H1 (cell line): ENCODE measurements around the gene TGFBR1. TPM values are rescaled to one million over a fixed set of nuclear protein-coding genes. Genes with fewer than 3 reads are reported as not detected.

ENCODE experiments used
- CTCF ChIA-PET: fragments of 300-600 bp; sonication (Branson Sonifier 250); formaldehyde crosslinking; loops from one replicate; lab custom pipeline; 2021; ENCODE audit not compliant: partially characterized antibody; lab: Charles Lee
- POLR2A ChIA-PET: fragments of 300-600 bp; sonication (Branson Sonifier 250); formaldehyde crosslinking; loops from one replicate; lab custom pipeline; 2021; ENCODE audit warnings: inconsistent platforms; ENCODE audit not compliant: partially characterized antibody; lab: Charles Lee
- DNase-seq, 2 experiments: peaks; one replicate each; pipeline versions ENCODE4 v3.0.0 to v3.0.0-alpha.2; 2010 to 2022; ENCODE audit warnings: low spot score in 2 of 2, low read depth in 1 of 2, mixed read lengths in 1 of 2
- FAIRE-seq: peaks from 2 replicates; lab custom pipeline; 2011; peaks lifted over from hg19 to GRCh38; lab: Jason Lieb, UNC
- H2AFZ ChIP-seq: 2 replicates; pipeline ENCODE4 v1.8.1; 2012; ENCODE audit warnings: low read length, inconsistent platforms
- H2AK5ac ChIP-seq: 2 replicates; pipeline ENCODE4 v1.6.1; 2013; ENCODE audit warnings: low read depth, low read length
- H2BK120ac ChIP-seq: replicated peaks from 2 replicates; pipeline ENCODE3; 2013; ENCODE audit warnings: low read depth, low read length, inconsistent platforms
- H2BK12ac ChIP-seq: 2 replicates; pipeline ENCODE4 v1.6.1; 2013; ENCODE audit warnings: low read depth, low read length
- H2BK15ac ChIP-seq: 2 replicates; pipeline ENCODE4 v1.6.1; 2013; ENCODE audit warnings: low read length
- H2BK20ac ChIP-seq: 2 replicates; pipeline ENCODE4 v1.6.1; 2013; ENCODE audit warnings: low read length
- H2BK5ac ChIP-seq: 2 replicates; pipeline ENCODE4 v1.6.1; 2013; ENCODE audit warnings: low read depth, low read length
- H3K14ac ChIP-seq: 2 replicates; pipeline ENCODE4 v1.6.1; 2013; ENCODE audit warnings: inconsistent platforms; ENCODE audit not compliant: insufficient read length
- H3K18ac ChIP-seq: 2 replicates; pipeline ENCODE4 v1.6.1; 2013; ENCODE audit warnings: low read length; ENCODE audit errors: extremely low read depth
- H3K23ac ChIP-seq: 2 replicates; pipeline ENCODE4 v1.6.1; 2013; ENCODE audit warnings: inconsistent platforms; ENCODE audit not compliant: insufficient read length
- H3K23me2 ChIP-seq: 2 replicates; pipeline ENCODE4 v1.6.1; 2013; ENCODE audit warnings: low read depth, low read length
- H3K27ac ChIP-seq: 2 replicates; pipeline ENCODE4 v1.6.1; 2011; ENCODE audit warnings: low read depth, low read length, inconsistent platforms
- H3K27me3 ChIP-seq, 4 experiments: replicated peaks in 1 of 4; 1 replicate in 1 of 4; 2 replicates in 3 of 4; pipeline versions ENCODE4 v1.6.1 to v1.8.1; 2011 to 2013; ENCODE audit warnings: low read length in 3 of 4, mild to moderate bottlenecking in 3 of 4, inconsistent platforms in 2 of 4, mixed read lengths in 2 of 4, moderate library complexity in 1 of 4; ENCODE audit not compliant: control insufficient read depth in 3 of 4, insufficient read depth in 3 of 4; ENCODE audit errors: extremely low read depth in 1 of 4
- H3K36me3 ChIP-seq, 4 experiments: 2 replicates each; pipeline versions ENCODE4 v1.6.1 to v1.8.1; 2011 to 2013; ENCODE audit warnings: mild to moderate bottlenecking in 4 of 4, low read length in 3 of 4, moderate library complexity in 2 of 4, control low read depth in 1 of 4, inconsistent platforms in 1 of 4; ENCODE audit not compliant: insufficient read depth in 4 of 4, control insufficient read depth in 2 of 4
- H3K4ac ChIP-seq: replicated peaks from 2 replicates; pipeline ENCODE3; 2013; ENCODE audit warnings: low read length, low read depth, mixed read lengths, inconsistent platforms; ENCODE audit not compliant: insufficient read length
- H3K4me1 ChIP-seq, 4 experiments: replicated peaks in 1 of 4; 1 replicate in 1 of 4; 2 replicates in 3 of 4; pipeline versions ENCODE4 v1.6.1 to v1.8.1; 2011 to 2013; ENCODE audit warnings: low read length in 3 of 4, inconsistent platforms in 2 of 4, mixed read lengths in 1 of 4; ENCODE audit not compliant: insufficient read depth in 4 of 4, control insufficient read depth in 3 of 4
- H3K4me2 ChIP-seq, 2 experiments: 2 replicates each; pipeline versions ENCODE4 v1.6.1 to v1.8.1; 2011 to 2013; ENCODE audit warnings: low read depth in 2 of 2, low read length in 2 of 2, control low read depth in 1 of 2, inconsistent platforms in 1 of 2, mild to moderate bottlenecking in 1 of 2; ENCODE audit not compliant: insufficient read depth in 1 of 2
- H3K4me3 ChIP-seq, 4 experiments: fragments of 200-600, 300-600 bp in 1 of 4; sonication (generic), shearing (Covaris generic), sonication (Bioruptor Twin) in 1 of 4; 2 replicates each; pipeline versions ENCODE4 v1.5.1 to v1.8.1; 2011 to 2016; ENCODE audit warnings: low read length in 4 of 4, low read depth in 3 of 4, control low read depth in 2 of 4, inconsistent platforms in 2 of 4, mild to moderate bottlenecking in 2 of 4, mixed read lengths in 1 of 4, moderate library complexity in 1 of 4; ENCODE audit not compliant: insufficient read depth in 2 of 4; ENCODE audit errors: extremely low read depth in 1 of 4
- H3K56ac ChIP-seq: replicated peaks from 2 replicates; pipeline ENCODE3; 2013; ENCODE audit warnings: low read depth, mild to moderate bottlenecking, mixed read lengths, low read length, inconsistent platforms; ENCODE audit not compliant: insufficient read length
- H3K79me1 ChIP-seq: 2 replicates; pipeline ENCODE4 v1.6.1; 2013; ENCODE audit warnings: low read depth, low read length, control low read depth
- H3K79me2 ChIP-seq, 2 experiments: 2 replicates each; pipeline versions ENCODE4 v1.6.1 to v1.8.1; 2012 to 2013; ENCODE audit warnings: low read length in 2 of 2, mild to moderate bottlenecking in 2 of 2, inconsistent platforms in 1 of 2; ENCODE audit not compliant: insufficient read depth in 2 of 2, control insufficient read depth in 1 of 2
- H3K9ac ChIP-seq, 4 experiments: replicated peaks in 1 of 4; 1 replicate in 1 of 4; 2 replicates in 3 of 4; pipeline versions ENCODE4 v1.6.1 to v1.8.1; 2011 to 2013; ENCODE audit warnings: low read depth in 3 of 4, low read length in 3 of 4, control low read depth in 2 of 4, mild to moderate bottlenecking in 2 of 4, moderate library complexity in 2 of 4, inconsistent platforms in 1 of 4; ENCODE audit errors: extremely low read depth in 1 of 4
- H3K9me3 ChIP-seq, 2 experiments: 2 replicates each; pipeline versions ENCODE4 v1.6.1 to v1.8.1; 2012 to 2013; ENCODE audit warnings: mild to moderate bottlenecking in 2 of 2, moderate library complexity in 2 of 2, control low read depth in 1 of 2, inconsistent platforms in 1 of 2, low read depth in 1 of 2, low read length in 1 of 2, mixed read lengths in 1 of 2; ENCODE audit not compliant: insufficient read depth in 2 of 2
- H4K20me1 ChIP-seq, 2 experiments: replicated peaks in 1 of 2; 2 replicates each; pipeline versions ENCODE3 to v1.8.1; 2011 to 2013; ENCODE audit warnings: inconsistent platforms in 2 of 2, low read length in 2 of 2, mild to moderate bottlenecking in 1 of 2; ENCODE audit not compliant: insufficient read depth in 2 of 2, control insufficient read depth in 1 of 2
- H4K5ac ChIP-seq: 2 replicates; pipeline ENCODE4 v1.6.1; 2013; ENCODE audit warnings: low read length, low read depth, mixed read lengths, inconsistent platforms; ENCODE audit not compliant: insufficient read length
- H4K8ac ChIP-seq: 2 replicates; pipeline ENCODE4 v1.8.0; 2013; ENCODE audit warnings: mild to moderate bottlenecking, moderate library complexity, low read length, inconsistent platforms; ENCODE audit not compliant: insufficient read depth; ENCODE audit errors: extremely low read depth
- H4K91ac ChIP-seq: replicated peaks from 2 replicates; pipeline ENCODE3; 2013; ENCODE audit warnings: low read length, mixed read lengths, inconsistent platforms; ENCODE audit not compliant: insufficient read length
- EP300 ChIP-seq, 2 experiments: IDR thresholded peaks; 1 replicate in 1 of 2; 2 replicates in 1 of 2; pipeline ENCODE4 v1.6.1; 2011 to 2012; ENCODE audit warnings: low read depth in 2 of 2, low read length in 2 of 2, mild to moderate bottlenecking in 2 of 2, borderline replicate concordance in 1 of 2, inconsistent platforms in 1 of 2, moderate library complexity in 1 of 2
- GABPA ChIP-seq: IDR thresholded peaks from 2 replicates; pipeline ENCODE4 v1.6.1; 2011; ENCODE audit warnings: mild to moderate bottlenecking, low read length, moderate library complexity, borderline replicate concordance; ENCODE audit not compliant: insufficient read depth
- HDAC6 ChIP-seq: IDR thresholded peaks from one replicate; pipeline ENCODE4 v1.7.1; 2012; ENCODE audit warnings: low read depth, mild to moderate bottlenecking, inconsistent platforms, low read length, moderate library complexity
- KDM5A ChIP-seq: fragments of 200-600 bp; IDR thresholded peaks from 2 replicates; pipeline ENCODE4 v1.7.1; 2012; ENCODE audit warnings: mild to moderate bottlenecking, low read length, inconsistent platforms, mixed read lengths
- TAF7 ChIP-seq: optimal IDR thresholded peaks from 2 replicates; pipeline ENCODE3; 2011; ENCODE audit warnings: low read depth, mild to moderate bottlenecking, inconsistent platforms, low read length, moderate library complexity, borderline replicate concordance
- TCF12 ChIP-seq: IDR thresholded peaks from 2 replicates; pipeline ENCODE4 v1.6.1; 2011; ENCODE audit warnings: low read depth, mild to moderate bottlenecking, low read length
- WGBS, 2 experiments: shearing (Covaris generic) in 1 of 2; methylation state at CpG; one replicate each; pipeline versions ENCODE4 v1.1.6 to v1.1.7; 2013 to 2015; ENCODE audit warnings: low lambda C conversion rate in 2 of 2, mixed read lengths in 2 of 2, inconsistent platforms in 1 of 2, low coverage in 1 of 2, missing lambda C conversion rate in 1 of 2; ENCODE audit not compliant: insufficient replicate concordance in 2 of 2, insufficient coverage in 1 of 2, insufficient read length in 1 of 2; ENCODE audit errors: extremely low coverage in 1 of 2, missing lambda C conversion rate in 1 of 2; 5-methylcytosine and 5-hydroxymethylcytosine counted together
- polyA plus RNA-seq, 7 experiments: library from polyadenylated mRNA; depleted of rRNA in 3 of 7; stranded (reverse) in 5 of 7; unstranded in 2 of 7; fragments of >200 nt in 5 of 7; fragments of 200-250 nt in 2 of 7; gene quantifications; 1 replicate in 5 of 7; 2 replicates in 1 of 7; 4 replicates in 1 of 7; pipeline versions ENCODE4 v1.2.1 to v1.2.3, GENCODE V29; 2011 to 2013; ENCODE audit warnings: missing spikeins in 2 of 7, mixed read lengths in 2 of 7
- total RNA-seq: library from RNA; stranded (reverse); fragmentation: NEBNext Ultra II Directional; extraction: Animal tissue kit (Norgen Biotek cat#: 25700); gene quantifications from 2 replicates; pipeline ENCODE4 v1.2.1, GENCODE V29; 2021

The TGFBR1 gene
- total and polyA plus RNA-seq, 2 of the 8 experiments (the other 6 are each of a cell fraction or from before 2014, with no cell fraction given): 16.8 to 52.4 TPM

DNA sequence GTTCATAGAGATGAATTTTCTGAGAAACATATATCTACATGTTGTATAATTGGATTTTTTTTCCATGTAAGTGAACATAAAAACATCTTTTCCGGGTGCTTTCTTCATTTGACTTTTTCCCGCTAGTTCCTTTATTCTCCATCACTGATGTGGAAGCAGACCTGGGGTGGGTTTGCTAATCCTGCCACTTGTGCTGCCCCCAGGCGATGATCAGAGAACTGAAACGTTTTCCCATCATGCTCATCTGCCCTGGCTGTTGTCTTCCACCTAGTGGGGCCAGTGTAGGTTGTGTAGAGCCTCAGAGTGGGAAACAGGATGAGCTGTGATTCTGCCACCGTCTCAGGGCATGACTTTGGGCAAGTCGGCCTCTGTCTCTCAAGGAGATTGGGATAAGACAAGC lies 34.2 kb upstream of the TGFBR1 start:
- no peaks in the 10 kb centered on the region for H3K9me3 ChIP-seq
- no peaks in the 10 kb centered on the region for H3K79me2 ChIP-seq
- no peak overlapping the region for H2BK5ac ChIP-seq
- ChIA-PET POLR2A (no interaction called here), CTCF (no interaction called here)
- no peak overlapping the region for H3K18ac ChIP-seq
- no peak overlapping the region for H3K23ac ChIP-seq
- H2AFZ ChIP-seq: no peak overlapping the region
- H3K4me3 ChIP-seq: no peak overlapping the region
- H4K5ac ChIP-seq: no peak overlapping the region
- WGBS, 2 experiments: 68% methylated on average over 6 of the region's 6 CpGs; no CpG with 5 or more reads in 1 of the 2 experiments
- DNase-seq (no peak), FAIRE-seq (no peak)
- no peaks in the 10 kb centered on the region for H3K27me3 ChIP-seq
- no peaks in the 10 kb centered on the region for H3K36me3 ChIP-seq
- H3K9ac ChIP-seq: no peak overlapping the region
- H3K56ac ChIP-seq: no peak overlapping the region
- H3K79me1 ChIP-seq: no peaks in the 10 kb centered on the region
- H2BK120ac ChIP-seq: no peak overlapping the region
- H2BK20ac ChIP-seq: no peak overlapping the region
- H4K8ac ChIP-seq: no peak overlapping the region
- no peak overlapping the region for H4K91ac ChIP-seq
- H3K14ac ChIP-seq: no peak overlapping the region
- no peak overlapping the region for H2AK5ac ChIP-seq
- H3K23me2 ChIP-seq: no peaks in the 10 kb centered on the region; the same call in 1 of the 2 replicates
- no peak overlapping the region for H3K4ac ChIP-seq
- no peaks in the 10 kb centered on the region for H4K20me1 ChIP-seq
- H3K4me1 ChIP-seq: no peaks in the 10 kb centered on the region
- no peak overlapping the region for H3K4me2 ChIP-seq
- no peak overlapping the region for H2BK15ac ChIP-seq
- no peak overlapping the region for H2BK12ac ChIP-seq
- no peak overlapping the region for H3K27ac ChIP-seq
- TF ChIP-seq HDAC6 (no peak), EP300 (IDR thresholded peaks at IDR 0.05; ENCODE audit: borderline replicate concordance in 1 of 2, low read depth in 2 of 2, low read length in 2 of 2) (no peak), TAF7 (no peak), TCF12 (no peak), KDM5A (no peak), GABPA (no peak)
